GM11168 (cell line): ENCODE measurements around the gene MSI2.

ENCODE experiments used
- in situ Hi-C: fragments of 300-500 bp; cut with MboI; formaldehyde crosslinking; loops from one replicate; pipeline ENCODE4 v1.12.0; 2022; ENCODE audit warnings: low sequenced_read_pairs; ENCODE audit not compliant: unreplicated experiment

The MSI2 gene

DNA sequence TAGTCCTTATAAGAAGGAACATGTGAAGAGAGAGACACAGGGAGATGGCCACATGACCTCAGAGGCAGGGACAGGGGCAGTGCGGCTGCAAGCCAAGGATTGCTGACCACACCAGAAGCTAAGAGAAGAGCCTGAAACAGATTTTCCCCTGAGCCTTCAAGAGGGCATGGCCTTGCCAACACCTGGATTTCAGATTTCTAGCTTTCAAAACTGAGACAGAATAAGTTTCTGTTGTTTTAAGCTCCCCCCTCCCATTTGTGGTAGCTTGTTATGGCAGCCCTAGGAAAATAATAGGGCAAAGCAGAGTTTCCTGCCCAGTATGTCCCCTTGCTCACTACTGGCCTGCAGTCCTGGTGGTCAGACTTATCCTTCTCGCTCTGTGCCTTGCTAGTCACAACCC is 284.3 kb downstream of the MSI2 start:
- in situ Hi-C loops, result no loop called here

DNA sequence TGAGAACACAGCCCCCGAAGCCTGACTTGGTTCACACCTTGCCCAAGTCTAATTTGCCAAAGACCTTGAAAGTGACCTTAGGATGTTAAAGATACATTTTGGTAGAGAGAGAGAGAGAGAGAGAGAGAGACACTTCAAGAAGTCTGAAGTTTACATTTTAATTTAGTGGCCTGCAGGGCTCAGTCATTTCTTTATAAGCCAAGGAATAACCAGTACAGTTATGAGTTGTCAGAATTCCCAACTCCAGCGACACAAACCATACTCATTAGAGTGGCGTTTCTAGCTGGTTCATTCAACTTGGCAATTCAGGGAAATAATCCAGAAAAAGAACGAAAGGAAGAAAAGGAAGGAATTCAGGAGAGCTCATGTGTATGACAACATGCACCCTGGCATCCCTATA is 284.7 kb downstream of the MSI2 start:
- in situ Hi-C loops, result no loop called here

DNA sequence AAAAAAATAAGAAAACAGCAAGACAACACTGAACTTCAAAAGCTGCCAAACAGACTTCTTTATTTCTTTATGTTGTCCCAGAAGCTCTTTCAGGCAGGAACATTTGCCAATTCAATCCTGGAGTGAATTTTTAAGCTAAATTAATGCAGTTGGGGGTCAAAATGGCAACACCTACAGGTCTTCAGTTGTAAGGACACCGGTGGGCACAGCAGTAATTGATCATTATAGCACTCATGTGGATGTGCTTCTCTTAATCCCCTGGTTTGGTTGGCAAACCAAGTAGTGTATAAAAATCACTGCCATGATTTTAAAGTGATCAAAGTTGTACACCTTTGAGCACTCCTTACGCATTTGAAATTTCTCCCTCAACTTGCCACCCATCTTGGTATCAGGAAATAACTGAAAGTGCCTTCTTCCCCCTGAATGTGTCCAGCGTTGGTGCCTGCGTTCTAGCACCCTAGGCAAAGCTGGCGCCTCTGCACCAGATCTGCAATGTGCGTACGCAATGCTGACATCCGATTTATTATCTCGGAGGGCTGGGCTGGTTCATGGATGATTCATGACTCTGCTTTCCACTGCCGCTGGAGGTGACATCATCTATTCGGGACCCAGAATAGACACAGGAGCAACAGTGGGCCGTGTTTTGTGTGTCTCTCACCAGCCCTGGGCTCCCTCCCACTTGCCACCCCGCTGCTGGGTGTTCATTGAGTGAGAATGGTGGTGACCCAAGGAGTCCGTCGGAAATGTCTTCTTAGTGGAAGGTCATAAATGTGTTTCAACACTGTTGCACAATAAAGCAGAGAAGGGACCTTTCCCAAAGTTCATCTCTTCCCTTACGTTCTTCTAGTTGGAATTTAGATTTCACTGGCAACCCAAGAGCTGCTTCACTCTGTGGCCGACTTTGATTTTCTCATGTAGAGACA is 285.4 kb downstream of the MSI2 start:
- in situ Hi-C loops, result no loop called here

DNA sequence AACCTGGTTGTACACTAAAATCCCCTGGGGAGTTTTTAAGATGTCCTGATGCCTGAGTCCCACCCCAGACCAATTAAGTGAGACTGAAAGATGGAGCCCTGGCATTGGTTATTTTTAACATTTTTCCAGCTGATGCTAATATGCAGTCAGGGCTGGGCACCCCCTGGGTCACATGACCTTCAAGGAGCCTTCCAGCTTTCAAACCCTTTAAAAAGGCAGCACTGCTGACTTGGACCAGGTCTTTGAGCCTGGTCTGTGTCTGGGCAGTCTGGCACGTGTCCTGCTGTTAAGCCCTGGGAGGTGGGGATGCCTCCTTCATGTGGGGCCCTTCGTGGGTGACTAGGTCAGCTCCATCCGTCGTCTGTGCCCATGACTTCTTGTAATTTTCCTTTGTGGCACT is 286.2 kb downstream of the MSI2 start:
- in situ Hi-C loops, result no loop called here

DNA sequence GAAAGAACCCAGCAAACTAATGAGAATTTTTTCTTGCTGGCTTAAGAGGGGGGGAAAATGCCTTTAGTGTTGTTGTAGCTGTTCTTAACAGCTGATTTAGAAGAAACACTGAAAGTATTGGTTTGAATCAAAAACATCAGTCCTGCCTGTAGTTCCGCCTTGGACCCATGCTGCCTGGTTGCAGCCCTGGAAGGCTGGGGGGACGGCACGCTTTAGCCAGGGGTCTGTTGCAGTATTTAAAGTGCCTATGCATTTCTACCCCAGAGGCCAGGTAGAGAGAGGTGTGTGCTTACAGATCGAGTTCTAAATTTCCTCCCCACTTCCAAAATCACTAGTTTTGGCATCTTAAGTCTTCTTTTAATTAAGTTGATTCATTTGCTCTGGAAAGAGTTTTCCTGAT is 286.9 kb downstream of the MSI2 start:
- in situ Hi-C loops, result no loop called here

DNA sequence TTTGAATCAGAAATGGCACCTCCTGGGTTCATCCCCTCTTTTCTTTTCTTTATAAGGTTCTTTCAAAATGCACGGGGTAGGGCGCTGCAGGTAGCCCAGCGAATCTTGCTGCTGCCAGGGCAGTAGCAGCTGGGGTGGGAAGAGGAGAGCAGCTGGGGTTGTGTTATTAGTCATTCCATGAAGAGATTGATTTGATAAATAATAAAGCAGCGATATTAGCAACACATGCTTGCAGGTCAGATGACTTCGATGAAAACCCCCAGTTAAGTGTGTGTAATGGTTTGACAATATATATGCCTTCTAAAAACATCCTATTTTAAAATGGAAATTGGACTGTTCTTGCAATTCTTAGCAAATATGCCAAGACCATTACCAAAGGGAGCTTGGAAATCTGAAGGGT is 288.1 kb downstream of the MSI2 start:
- in situ Hi-C loops, result no loop called here

DNA sequence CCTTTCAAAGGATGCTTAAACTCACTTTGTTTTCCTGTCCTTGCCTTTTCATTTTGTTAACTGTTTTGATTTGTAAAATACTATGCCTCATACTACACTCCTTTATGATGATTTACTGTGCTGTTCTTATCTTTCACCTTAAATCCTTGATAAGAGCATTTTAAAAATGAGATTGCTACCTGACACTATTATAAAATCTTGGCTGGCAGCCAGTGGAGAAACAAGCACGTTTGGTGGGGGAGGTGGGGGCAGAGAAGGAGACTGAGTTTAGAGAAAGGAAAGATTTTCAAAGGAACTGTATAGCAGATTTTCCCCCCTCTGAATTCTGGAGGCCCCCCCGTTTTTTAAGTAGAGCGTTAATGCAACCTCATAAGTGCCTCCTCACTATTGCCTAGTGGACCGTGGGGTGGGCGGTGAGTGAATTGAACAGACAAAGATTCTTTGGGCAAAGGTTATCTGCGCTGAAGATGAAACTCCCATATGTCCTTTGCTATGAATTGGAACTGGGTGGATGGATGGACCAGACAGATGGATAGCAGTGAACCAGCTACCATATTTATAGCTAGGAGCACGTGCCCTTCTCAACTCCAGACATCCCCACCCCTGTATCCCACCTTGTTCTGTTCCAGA is 288.6 kb downstream of the MSI2 start:
- in situ Hi-C loops, result no loop called here

DNA sequence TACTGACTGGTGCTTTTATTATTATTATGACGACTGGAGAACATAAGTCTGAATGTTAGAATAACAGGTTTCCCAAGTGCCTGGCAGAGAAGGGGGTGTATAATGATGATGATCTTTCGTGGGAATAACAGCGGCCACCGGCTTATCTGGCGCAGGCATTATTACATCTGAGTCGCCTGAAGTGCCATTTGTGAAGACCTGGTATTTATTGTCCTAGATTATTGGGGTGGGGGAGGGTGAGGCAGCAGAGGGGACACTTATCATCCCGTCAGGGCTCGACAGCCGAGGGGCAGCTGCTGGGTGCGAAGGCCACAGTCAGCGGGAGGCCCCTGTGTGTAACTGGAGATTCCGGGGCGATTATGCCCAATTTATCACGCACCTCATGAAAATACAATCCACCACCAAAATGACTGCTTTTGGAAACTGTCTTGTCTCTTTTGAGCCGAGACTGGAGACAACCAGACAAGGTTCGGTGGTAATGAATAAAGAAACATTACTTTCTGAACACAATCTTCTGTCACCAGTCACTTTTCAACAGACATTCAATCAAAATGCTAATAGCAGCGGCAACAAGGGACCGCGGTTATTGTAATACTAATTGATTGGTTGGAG is 289.5 kb downstream of the MSI2 start:
- in situ Hi-C loops, result no loop called here

DNA sequence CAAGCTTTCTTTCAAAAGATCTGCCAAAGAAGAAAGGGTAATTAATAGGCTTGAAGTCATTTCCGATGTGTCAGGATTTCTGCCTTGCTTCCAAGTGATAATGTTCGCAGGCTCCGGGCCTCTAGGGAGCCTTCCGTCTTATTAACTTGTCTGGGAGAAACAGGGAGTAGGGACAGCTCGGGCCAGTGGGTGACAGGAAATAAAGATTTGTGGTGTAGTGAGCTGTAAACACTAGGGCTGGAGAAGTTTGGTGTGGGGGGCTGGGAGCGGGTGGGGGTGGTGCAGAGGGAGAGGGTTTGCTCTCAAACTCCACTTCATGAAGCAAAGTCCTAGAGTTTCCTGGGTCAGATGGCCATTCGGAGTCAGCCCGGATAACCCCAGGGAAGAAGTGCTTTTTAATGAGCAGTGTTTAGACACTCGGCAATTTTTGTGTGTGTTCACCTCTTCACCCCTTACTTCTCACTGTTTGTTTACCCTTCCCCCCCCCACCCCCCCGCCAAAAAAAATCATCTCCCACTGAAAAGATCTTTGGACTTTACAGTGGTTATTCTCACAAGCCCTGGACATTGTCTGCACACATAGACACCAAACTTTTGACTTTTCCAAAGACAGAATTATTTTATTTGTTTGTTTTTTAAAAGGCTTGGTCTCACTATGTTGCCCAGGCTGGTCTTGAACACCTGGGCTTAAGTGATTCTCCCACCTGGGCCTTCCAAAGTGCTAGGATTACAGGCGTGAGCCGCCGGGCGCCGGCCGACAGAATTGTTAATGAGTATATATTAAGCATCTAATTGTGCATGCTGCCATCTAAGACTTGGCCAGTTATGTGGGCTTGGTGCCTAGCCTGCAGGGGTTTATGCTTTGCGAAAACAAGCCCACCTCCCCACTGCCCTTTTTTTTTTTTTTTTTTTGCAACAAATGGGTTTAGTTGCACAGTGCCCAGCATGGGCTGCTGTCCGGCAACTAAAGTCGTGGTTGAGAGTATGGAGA is 292.4 kb downstream of the MSI2 start:
- in situ Hi-C loops, result no loop called here

DNA sequence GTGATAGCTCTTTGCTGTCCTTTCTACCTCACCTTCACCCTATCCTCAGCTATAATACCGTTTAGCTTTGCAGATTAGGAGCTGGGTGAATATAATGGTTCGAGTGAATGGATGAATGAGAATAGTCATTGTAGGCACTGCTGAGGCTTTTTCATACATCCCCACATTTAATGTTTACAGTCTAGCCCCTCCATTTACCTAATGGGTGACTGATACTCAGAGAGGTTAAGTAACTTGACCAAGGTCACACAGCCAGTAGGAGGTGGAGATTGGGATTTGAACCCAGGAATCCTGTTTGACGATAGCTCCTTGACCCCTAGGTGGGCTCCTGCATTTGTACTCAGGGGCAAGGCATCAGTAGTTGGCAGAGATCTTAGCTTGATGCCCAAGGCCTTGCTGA is 293.1 kb downstream of the MSI2 start:
- in situ Hi-C loops, result no loop called here

DNA sequence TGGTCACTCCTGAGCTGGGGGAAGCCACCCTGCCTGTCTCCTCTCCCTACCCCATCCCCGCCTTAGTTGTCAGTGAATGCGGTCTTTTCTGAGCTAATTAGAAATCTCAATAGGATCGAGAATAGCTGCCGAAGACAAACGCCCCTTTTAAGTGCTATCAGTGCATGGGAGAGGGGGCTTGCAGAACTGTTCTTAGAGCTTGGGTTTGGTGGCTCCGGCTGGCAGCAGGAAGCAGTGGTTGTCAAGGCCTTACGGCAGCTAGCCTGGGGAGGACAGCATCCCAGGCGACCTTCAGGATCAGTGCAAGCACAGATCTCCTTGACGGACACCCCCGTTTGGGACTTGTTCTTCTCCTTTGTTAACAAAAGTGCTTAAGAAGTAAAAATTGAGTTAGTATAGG is 293.7 kb downstream of the MSI2 start:
- in situ Hi-C loops, result no loop called here

DNA sequence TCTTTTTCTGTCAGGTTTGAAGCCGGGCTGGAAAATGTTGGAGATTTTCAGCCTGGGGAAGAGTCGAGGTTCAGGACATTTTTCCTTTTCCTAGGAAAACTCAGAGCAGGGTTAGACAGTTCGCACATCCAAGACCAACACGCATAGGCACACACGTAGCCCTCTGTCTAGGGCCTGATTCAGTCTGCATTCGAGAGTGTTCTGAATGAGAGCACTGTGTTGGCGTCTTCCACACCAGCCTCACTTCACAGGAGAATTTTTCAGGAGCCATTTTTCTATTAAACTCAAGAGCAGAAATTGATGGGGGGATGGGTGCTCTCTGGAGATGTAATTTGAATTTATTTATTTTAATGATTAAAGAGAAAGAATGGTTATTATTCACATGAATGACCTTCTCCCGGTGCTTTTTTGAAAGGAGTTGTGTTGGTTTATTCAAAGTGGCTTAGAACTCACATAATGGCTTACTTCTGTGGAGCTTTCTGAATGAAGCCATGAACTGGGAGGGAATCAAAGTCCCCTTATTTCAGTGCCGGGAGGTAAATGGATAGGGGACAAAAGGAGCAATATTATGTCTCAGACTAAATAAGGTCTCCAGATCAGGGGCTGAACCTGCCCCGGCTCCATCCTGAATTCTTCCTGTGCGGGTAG is 294.5 kb downstream of the MSI2 start:
- in situ Hi-C loops, result no loop called here

DNA sequence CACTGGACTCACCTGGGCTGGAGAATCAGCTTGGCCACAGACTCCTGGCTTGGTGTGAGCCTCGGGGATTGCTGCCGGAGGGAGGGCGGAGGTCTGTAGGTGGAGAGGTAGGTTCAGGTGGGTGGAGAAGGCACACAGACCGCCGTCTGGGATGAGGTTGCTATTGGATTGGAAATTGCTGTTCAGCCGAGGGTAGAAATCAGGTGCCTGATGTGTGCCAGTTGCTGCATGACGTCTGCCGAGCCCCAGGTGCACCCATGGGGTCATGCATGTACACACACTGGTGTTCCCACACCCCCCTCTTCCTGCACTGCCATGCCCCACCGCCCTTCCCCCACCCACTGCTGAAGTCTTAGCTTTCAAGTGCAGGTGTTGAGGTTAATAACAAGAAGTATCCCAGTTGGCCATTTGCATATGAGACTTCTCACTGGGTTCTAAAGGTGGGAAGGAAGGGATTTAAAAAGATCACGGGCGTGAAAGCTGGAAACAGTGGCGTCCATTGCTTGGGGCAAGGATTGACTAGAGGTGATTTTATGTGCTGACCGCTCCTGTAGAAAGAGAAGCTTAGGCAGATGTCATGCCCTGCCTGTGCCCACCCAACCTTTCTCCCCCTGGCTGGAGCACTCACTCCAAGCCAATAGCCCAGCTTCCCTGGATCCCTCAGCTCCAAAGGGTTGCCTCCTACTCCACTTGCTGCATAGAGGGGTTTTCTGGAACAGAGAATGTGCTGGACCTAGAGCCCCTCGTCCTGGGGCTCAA is 295.2 kb downstream of the MSI2 start:
- in situ Hi-C loops, result no loop called here

DNA sequence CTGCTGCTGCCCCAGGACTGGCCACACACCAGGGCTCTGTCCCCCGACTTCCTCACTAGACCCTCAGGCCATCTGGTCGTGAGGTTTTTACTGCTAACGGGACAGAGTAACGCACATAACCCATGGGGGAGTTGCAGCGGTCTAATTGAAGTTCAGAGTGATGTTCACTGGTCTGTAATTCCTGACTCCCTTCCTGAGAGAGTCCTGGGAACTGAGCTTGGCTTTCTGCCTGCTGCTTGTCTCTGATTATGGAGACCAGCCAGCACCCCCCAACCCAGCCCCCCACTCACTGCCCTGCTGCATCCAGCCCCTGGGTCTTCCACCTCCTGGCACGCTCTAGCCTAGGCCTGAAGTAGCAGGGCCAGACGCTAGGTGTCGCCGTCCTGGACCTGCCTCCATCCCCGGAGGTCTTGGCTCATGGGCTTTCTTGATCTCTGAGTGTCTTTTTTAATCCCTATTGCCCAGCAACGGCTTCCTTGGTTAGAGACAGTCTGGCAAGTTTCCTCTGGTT is 295.8 kb downstream of the MSI2 start:
- in situ Hi-C loops, result no loop called here

DNA sequence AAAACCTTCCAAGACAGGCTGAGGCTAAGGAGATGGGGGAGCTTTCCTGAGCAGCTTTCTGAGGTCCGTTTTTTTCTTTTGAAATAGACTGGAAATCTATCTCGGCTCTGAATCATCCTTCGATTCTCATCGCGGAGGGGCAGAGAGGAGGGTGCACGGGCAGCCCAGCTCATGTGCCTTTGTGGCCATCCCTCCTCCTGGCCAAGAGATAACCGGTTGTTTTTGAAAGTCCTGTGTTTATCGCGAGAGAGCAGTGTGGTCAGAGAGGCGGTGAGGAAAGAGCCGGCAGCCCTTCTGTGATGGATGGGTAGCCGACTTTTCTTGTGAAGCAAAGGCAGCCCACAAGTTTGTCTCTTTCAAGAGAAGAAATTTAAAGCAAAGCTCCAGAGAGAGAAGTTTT is 297.2 kb downstream of the MSI2 start:
- in situ Hi-C loops, result no loop called here

DNA sequence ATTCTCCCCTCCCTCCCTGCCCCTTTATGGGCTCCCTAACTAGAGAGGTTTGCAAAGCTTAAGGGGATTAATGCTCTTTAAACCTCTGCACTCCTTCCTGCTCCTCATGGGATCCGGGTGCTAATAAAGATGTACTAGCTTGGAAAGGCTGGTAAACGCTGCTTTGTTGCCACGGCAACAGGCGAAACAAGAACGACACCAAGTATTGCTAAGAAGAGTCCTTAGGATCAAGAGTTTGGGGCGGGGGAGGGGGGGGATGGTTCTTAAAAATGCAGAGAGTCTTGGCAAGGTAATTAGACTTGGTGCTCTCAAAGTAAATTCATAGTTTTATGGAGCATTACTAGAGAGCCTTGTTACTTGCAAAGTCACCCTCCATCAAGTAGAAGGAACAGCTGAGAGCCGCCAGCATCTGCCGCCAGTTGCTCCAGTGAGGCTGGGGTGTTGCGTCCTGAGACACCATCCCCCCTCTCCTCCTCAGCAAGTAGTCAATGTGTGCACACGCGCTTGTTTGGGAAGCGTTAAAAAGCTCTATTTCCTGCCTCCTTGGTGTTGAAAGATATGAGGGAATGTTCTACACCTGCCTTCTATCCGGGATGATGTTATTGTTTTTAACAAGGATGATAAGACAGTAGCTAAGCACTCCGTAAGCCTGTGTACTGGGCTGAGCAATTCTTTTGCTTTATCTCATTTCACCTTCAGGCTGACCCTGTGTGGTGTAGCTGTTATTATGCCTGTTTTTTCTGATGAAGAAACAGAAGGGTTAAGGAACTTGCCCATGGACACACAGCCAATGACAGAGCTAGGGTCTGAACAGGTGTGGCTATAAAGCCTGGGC is 297.9 kb downstream of the MSI2 start:
- in situ Hi-C loops, result no loop called here

DNA sequence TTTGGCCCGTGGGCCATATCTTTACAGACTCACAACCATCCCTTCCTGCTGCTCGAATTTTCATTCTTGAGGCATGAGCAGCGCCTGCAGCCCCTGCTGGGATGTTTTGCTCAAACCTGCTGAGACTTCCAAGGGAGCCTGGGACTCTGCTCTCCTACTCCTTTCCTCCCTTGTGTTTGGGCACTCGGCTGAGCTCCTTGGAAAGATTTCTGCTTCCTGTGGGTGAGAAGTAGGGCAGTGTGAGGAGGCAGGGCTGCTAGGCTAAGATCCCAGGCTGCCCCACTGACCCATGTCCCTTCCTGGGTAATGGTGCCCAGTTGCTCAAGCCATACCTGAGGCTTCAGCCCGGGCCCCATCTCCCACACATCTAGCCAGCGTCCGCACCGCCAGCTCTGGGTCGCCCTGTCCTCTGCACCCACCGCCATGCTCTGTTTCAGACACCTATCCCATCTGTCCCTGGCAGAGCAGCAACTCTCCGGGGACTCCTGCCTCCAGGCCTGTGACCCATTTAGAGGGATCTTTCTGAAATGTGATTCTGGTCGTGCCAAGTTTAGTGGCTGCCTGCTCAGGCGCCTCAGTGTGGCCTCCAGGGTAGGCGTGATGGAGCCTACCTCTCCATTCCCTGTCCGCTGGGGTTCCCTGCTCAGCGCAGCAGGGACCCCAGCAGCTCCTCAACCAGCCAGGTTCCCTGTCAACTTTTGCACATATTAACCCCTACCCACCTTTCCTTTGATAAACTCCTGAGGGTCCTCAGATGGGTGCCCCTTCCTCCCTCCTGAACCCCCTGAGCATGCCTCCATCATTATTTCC is 298.7 kb downstream of the MSI2 start:
- in situ Hi-C loops, result no loop called here
